HEK293 (cell line): ENCODE measurements around the gene CPA4.

Experiments used
- ATF2 ChIP-seq: fragments of 450-650 bp; formaldehyde crosslinking; IDR thresholded peaks from 2 replicates; pipeline ENCODE4 v1.5.1; 2016; ENCODE audit warnings: missing biosample characterization, missing genetic modification characterization, low read depth
- ELK4 ChIP-seq: IDR thresholded peaks from 2 replicates; pipeline ENCODE4 v1.6.1; 2011; ENCODE audit warnings: mild to moderate bottlenecking, low read depth, low read length, borderline replicate concordance
- ZBTB26 ChIP-seq: fragments of 450-650 bp; formaldehyde crosslinking; optimal IDR thresholded peaks from 2 replicates; pipeline ENCODE3; 2016; ENCODE audit warnings: missing biosample characterization, mild to moderate bottlenecking, missing genetic modification characterization
- ZBTB8A ChIP-seq: fragments of 450-650 bp; formaldehyde crosslinking; IDR thresholded peaks from 2 replicates; pipeline ENCODE4 v1.5.1; 2016; ENCODE audit warnings: missing biosample characterization, missing genetic modification characterization
- ZNF24 ChIP-seq: fragments of 450-650 bp; formaldehyde crosslinking; IDR thresholded peaks from 2 replicates; pipeline ENCODE4 v1.5.1; 2016; ENCODE audit warnings: missing biosample characterization, missing genetic modification characterization
- ZNF394 ChIP-seq: fragments of 450-650 bp; formaldehyde crosslinking; IDR thresholded peaks from 2 replicates; pipeline ENCODE4 v1.5.1; 2016; ENCODE audit warnings: missing biosample characterization, missing genetic modification characterization, mild to moderate bottlenecking, moderate library complexity, borderline replicate concordance
- ZNF423 ChIP-seq: fragments of 450-650 bp; formaldehyde crosslinking; IDR thresholded peaks from 2 replicates; pipeline ENCODE4 v1.5.1; 2016; ENCODE audit warnings: missing biosample characterization, missing genetic modification characterization
- ZNF530 ChIP-seq: fragments of 450-650 bp; formaldehyde crosslinking; IDR thresholded peaks from 2 replicates; pipeline ENCODE4 v1.5.1; 2016; ENCODE audit warnings: low read depth, missing biosample characterization, missing genetic modification characterization
- ZNF701 ChIP-seq: fragments of 450-650 bp; formaldehyde crosslinking; IDR thresholded peaks from 2 replicates; pipeline ENCODE4 v1.5.1; 2016; ENCODE audit warnings: missing biosample characterization, missing genetic modification characterization
- ZNF843 ChIP-seq: fragments of 450-650 bp; formaldehyde crosslinking; IDR thresholded peaks from 2 replicates; pipeline ENCODE4 v1.5.1; 2016; ENCODE audit warnings: missing biosample characterization, missing genetic modification characterization
- TF ChIP-seq, protein P1 (sequence below): fragments of 450-650 bp; formaldehyde crosslinking; IDR thresholded peaks from 2 replicates; pipeline ENCODE4 v1.5.1; 2016; ENCODE audit warnings: missing biosample characterization, missing genetic modification characterization

GRCh38 chr7:130302649-130303048 is 9.7 kb downstream of the CPA4 start:
- TF ChIP-seq ZNF24 (tag by site-specific recombination) (no peak), ZBTB26 (tag by site-specific recombination) (no peak), ZNF530 (tag by site-specific recombination) (no peak), ZNF701 (tag by site-specific recombination) (no peak), ZNF843 (tag by site-specific recombination) (no peak), ATF2 (tag by site-specific recombination) (no peak), ZNF423 (no peak), ZBTB8A (tag by site-specific recombination) (no peak), ELK4 (no peak), ZNF394 (no peak)
- TF ChIP-seq, protein P1, sequence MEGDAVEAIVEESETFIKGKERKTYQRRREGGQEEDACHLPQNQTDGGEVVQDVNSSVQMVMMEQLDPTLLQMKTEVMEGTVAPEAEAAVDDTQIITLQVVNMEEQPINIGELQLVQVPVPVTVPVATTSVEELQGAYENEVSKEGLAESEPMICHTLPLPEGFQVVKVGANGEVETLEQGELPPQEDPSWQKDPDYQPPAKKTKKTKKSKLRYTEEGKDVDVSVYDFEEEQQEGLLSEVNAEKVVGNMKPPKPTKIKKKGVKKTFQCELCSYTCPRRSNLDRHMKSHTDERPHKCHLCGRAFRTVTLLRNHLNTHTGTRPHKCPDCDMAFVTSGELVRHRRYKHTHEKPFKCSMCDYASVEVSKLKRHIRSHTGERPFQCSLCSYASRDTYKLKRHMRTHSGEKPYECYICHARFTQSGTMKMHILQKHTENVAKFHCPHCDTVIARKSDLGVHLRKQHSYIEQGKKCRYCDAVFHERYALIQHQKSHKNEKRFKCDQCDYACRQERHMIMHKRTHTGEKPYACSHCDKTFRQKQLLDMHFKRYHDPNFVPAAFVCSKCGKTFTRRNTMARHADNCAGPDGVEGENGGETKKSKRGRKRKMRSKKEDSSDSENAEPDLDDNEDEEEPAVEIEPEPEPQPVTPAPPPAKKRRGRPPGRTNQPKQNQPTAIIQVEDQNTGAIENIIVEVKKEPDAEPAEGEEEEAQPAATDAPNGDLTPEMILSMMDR (tag by site-specific recombination), result no peak
